ENCODE measurements around the gene POU2F2.

POU2F2 gene

GRCh38 chr19:42083537-42083936, 48.7 kb downstream of the POU2F2 start:
- no peak overlapping the region for H3K27ac ChIP-seq
- TF ChIP-seq CTCF (conservative IDR thresholded peaks at IDR 0.05) = no peak

GRCh38 chr19:42081584-42082203, 50.6 kb downstream of the POU2F2 start:
- TF ChIP-seq CTCF (conservative IDR thresholded peaks at IDR 0.05) = peak; percentile 82
- H3K27ac ChIP-seq = no peak overlapping the region

DNA sequence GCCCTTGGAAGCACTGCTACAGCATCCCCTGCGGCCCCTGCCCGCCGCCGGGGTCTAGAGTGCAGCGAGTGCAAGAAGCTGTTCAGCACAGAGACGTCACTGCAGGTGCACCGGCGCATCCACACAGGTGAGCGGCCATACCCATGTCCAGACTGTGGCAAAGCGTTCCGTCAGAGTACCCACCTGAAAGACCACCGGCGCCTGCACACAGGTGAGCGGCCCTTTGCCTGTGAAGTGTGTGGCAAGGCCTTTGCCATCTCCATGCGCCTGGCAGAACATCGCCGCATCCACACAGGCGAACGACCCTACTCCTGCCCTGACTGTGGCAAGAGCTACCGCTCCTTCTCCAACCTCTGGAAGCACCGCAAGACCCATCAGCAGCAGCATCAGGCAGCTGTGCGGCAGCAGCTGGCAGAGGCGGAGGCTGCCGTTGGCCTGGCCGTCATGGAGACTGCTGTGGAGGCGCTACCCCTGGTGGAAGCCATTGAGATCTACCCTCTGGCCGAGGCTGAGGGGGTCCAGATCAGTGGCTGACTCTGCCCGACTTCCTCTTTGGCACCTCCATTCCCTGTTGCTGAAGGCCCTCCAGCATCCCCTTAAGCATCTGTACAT, 51.4 kb downstream of the POU2F2 start:
- no peak overlapping the region for H3K27ac ChIP-seq
- no peak for TF ChIP-seq CTCF (conservative IDR thresholded peaks at IDR 0.05)

DNA sequence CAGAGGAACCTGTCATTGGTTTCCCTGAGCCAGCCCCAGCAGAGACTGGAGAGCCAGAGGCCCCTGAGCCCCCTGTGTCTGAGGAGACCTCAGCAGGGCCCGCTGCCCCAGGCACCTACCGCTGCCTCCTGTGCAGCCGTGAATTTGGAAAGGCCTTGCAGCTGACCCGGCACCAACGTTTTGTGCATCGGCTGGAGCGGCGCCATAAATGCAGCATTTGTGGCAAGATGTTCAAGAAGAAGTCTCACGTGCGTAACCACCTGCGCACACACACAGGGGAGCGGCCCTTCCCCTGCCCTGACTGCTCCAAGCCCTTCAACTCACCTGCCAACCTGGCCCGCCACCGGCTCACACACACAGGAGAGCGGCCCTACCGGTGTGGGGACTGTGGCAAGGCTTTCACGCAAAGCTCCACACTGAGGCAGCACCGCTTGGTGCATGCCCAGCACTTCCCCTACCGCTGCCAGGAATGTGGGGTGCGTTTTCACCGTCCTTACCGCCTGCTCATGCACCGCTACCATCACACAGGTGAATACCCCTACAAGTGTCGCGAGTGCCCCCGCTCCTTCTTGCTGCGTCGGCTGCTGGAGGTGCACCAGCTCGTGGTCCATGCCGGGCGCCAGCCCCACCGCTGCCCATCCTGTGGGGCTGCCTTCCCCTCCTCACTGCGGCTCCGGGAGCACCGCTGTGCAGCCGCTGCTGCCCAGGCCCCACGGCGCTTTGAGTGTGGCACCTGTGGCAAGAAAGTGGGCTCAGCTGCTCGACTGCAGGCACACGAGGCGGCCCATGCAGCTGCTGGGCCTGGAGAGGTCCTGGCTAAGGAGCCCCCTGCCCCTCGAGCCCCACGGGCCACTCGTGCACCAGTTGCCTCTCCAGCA, 52.1 kb downstream of the POU2F2 start:
- no peak for TF ChIP-seq CTCF (conservative IDR thresholded peaks at IDR 0.05)
- H3K27ac ChIP-seq = no peak overlapping the region

GRCh38 chr19:42079276-42079669, 53.0 kb downstream of the POU2F2 start:
- no peak overlapping the region for H3K27ac ChIP-seq
- TF ChIP-seq CTCF (conservative IDR thresholded peaks at IDR 0.05) = no peak

GRCh38 chr19:42078538-42079275, 53.5 kb downstream of the POU2F2 start:
- TF ChIP-seq CTCF (conservative IDR thresholded peaks at IDR 0.05) = no peak
- no peak overlapping the region for H3K27ac ChIP-seq

DNA sequence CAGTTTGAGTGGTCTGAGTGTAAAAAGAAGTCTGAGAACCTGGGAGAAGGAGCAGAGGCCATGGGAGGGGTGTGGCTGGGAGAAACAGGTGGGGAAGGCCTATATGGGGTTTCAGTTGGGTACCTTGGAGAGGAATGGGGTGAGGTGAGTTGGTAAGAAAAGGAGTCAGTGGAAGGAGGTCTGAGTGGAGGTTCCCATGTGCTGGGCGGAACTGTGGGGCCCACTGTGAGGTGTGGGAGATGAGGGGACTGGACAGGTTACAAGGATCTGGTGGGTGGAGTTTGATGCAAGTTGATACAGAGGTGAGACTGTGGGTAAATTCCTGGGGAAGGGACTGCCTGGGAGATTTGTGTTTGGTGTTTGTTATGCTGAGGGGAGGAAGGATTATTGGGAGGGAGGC, 54.2 kb downstream of the POU2F2 start:
- no peak for TF ChIP-seq CTCF (conservative IDR thresholded peaks at IDR 0.05)
- peak overlapping the region; percentile 89; the same call in 1 of the 2 replicates for H3K27ac ChIP-seq

Measured in VCaP (cell line).